HEK293T (cell line): ENCODE results near the gene CHRNB1.

Experiments
- ELF4 ChIP-seq: fragments of 450-650 bp; IDR thresholded peaks from 2 replicates; pipeline ENCODE4 v1.6.1; 2017; ENCODE audit warnings: antibody characterized with exemption
- FOXA1 ChIP-seq: fragments of 450-650 bp; IDR thresholded peaks from 2 replicates; pipeline ENCODE4 v1.6.1; 2016; ENCODE audit warnings: mild to moderate bottlenecking
- FOXK2 ChIP-seq: fragments of 450-650 bp; IDR thresholded peaks from 2 replicates; pipeline ENCODE4 v1.6.1; 2016; ENCODE audit warnings: mild to moderate bottlenecking
- FOXM1 ChIP-seq: fragments of 450-650 bp; IDR thresholded peaks from 2 replicates; pipeline ENCODE4 v1.6.1; 2017; ENCODE audit warnings: mild to moderate bottlenecking, borderline replicate concordance
- LEF1 ChIP-seq: fragments of 450-650 bp; IDR thresholded peaks from 2 replicates; pipeline ENCODE4 v1.6.1; 2017; ENCODE audit warnings: mild to moderate bottlenecking, borderline replicate concordance
- NFRKB ChIP-seq: fragments of 450-650 bp; IDR thresholded peaks from 2 replicates; pipeline ENCODE4 v1.6.1; 2016; ENCODE audit warnings: mild to moderate bottlenecking, moderate library complexity
- SP1 ChIP-seq: fragments of 450-650 bp; IDR thresholded peaks from 2 replicates; pipeline ENCODE4 v1.6.1; 2017
- SUZ12 ChIP-seq: fragments of 450-650 bp; IDR thresholded peaks from 2 replicates; pipeline ENCODE4 v1.6.1; 2016; ENCODE audit warnings: mild to moderate bottlenecking
- ZNF384 ChIP-seq: fragments of 450-650 bp; IDR thresholded peaks from 2 replicates; pipeline ENCODE4 v1.6.1; 2016

DNA sequence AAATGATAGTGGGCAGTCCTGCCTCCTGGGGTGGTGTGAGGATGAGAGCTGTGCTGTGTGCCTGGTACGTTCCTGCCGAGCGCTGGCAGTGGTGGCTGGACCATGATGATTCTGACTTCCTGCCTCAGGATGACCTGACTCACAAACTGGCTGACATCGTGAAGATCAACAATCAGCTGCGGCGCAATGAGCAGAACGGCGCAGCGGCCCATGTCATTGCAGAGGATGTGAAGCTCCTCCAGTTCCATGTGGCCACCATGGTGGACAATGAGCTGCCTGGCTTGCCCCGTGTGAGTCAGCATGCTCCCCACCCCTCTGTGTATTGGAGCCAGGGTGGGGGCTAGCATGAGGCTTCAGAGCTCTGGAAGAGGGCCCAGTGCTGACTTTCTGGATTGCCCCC is 52.4 kb downstream of the CHRNB1 start:
- TF ChIP-seq SP1: no peak
- no peak for TF ChIP-seq FOXM1
- no peak for TF ChIP-seq LEF1
- TF ChIP-seq SUZ12: no peak
- TF ChIP-seq FOXK2: no peak
- no peak for TF ChIP-seq ELF4
- no peak for TF ChIP-seq FOXA1
- TF ChIP-seq NFRKB: no peak
- no peak for TF ChIP-seq ZNF384
